ENCODE data around the gene SRPX. TPM values are rescaled to one million over a fixed set of nuclear protein-coding genes. Genes with fewer than 3 reads are reported as not detected.

SRPX gene
- total RNA-seq, 2 donors from 2014 or later = 42.5 to 78.4 TPM

- no peak overlapping the region for H3K4me3 ChIP-seq
- DNase-seq (no peak), ATAC-seq (no peak)
- no peaks in the 10 kb centered on the region for H3K4me1 ChIP-seq
- intact Hi-C loops (cut with DNase I) = no loop called here
- WGBS, 2 donors = 57 to 59% methylated on average over 2 of the region's 2 CpGs
- H3K27ac ChIP-seq = no peak overlapping the region
- TF ChIP-seq POLR2A (IDR thresholded peaks at IDR 0.05) = no peak
- no peak for TF ChIP-seq CTCF (IDR thresholded peaks at IDR 0.05)
- no peaks in the 10 kb centered on the region for H3K36me3 ChIP-seq (replicated peaks in 1 of 2; ENCODE audit: insufficient read depth in 1 of 2, low read depth in 2 of 2)
- no peaks in the 10 kb centered on the region for H3K27me3 ChIP-seq
- H3K9me3 ChIP-seq = no peaks in the 10 kb centered on the region
These were observed 65.9 kb downstream of the SRPX start for GRCh38 chrX:38154818-38155217.

GRCh38 chrX:38154340-38154739 is 66.3 kb downstream of the SRPX start:
- no peak overlapping the region for H3K27ac ChIP-seq
- H3K27me3 ChIP-seq = no peaks in the 10 kb centered on the region
- DNase-seq = no peak
- H3K4me3 ChIP-seq = no peak overlapping the region
- no peak for TF ChIP-seq POLR2A (IDR thresholded peaks at IDR 0.05)
- TF ChIP-seq CTCF (IDR thresholded peaks at IDR 0.05) = no peak
- no peaks in the 10 kb centered on the region for H3K4me1 ChIP-seq
- no peak for ATAC-seq
- intact Hi-C loops (cut with DNase I) = no loop called here
- no peaks in the 10 kb centered on the region for H3K36me3 ChIP-seq (replicated peaks in 1 of 2; ENCODE audit: insufficient read depth in 1 of 2, low read depth in 2 of 2)
- no peaks in the 10 kb centered on the region for H3K9me3 ChIP-seq
- WGBS, 2 donors = 36 to 41% methylated on average over 5 of the region's 5 CpGs

GRCh38 chrX:38151441-38151840 is 69.2 kb downstream of the SRPX start:
- Histone ChIP-seq H3K4me1 (no peaks in the 10 kb centered on the region), H3K4me3 (no peak overlapping the region), H3K36me3 (replicated peaks in 1 of 2; ENCODE audit: insufficient read depth in 1 of 2, low read depth in 2 of 2) (no peaks in the 10 kb centered on the region), H3K9me3 (no peaks in the 10 kb centered on the region), H3K27ac (no peak overlapping the region), H3K27me3 (no peaks in the 10 kb centered on the region)
- ATAC-seq (no peak), DNase-seq (no peak)
- TF ChIP-seq POLR2A (IDR thresholded peaks at IDR 0.05) (no peak), CTCF (IDR thresholded peaks at IDR 0.05) (no peak)
- 71 to 76% methylated on average over 5 of the region's 5 CpGs for WGBS, 2 donors
- intact Hi-C loops (cut with DNase I) = no loop called here

GRCh38 chrX:38150993-38151392 is 69.7 kb downstream of the SRPX start:
- H3K4me1 ChIP-seq = no peaks in the 10 kb centered on the region
- H3K36me3 ChIP-seq (replicated peaks in 1 of 2; ENCODE audit: insufficient read depth in 1 of 2, low read depth in 2 of 2) = no peaks in the 10 kb centered on the region
- intact Hi-C loops (cut with DNase I) = no loop called here
- TF ChIP-seq POLR2A (IDR thresholded peaks at IDR 0.05) (no peak), CTCF (IDR thresholded peaks at IDR 0.05) (no peak)
- WGBS, 2 donors = 81 to 87% methylated on average over 4 of the region's 4 CpGs
- no peaks in the 10 kb centered on the region for H3K9me3 ChIP-seq
- H3K4me3 ChIP-seq = no peak overlapping the region
- no peaks in the 10 kb centered on the region for H3K27me3 ChIP-seq
- DNase-seq (no peak), ATAC-seq (no peak)
- H3K27ac ChIP-seq = no peak overlapping the region

- H3K27me3 ChIP-seq = no peaks in the 10 kb centered on the region
These were observed 71.7 kb downstream of the SRPX start for GRCh38 chrX:38149016-38149415.

More at GRCh38 chrX:38149016-38149415, 71.7 kb downstream of the SRPX start:
- Histone ChIP-seq H3K36me3 (replicated peaks in 1 of 2; ENCODE audit: insufficient read depth in 1 of 2, low read depth in 2 of 2) (no peaks in the 10 kb centered on the region), H3K9me3 (no peaks in the 10 kb centered on the region), H3K27ac (no peak overlapping the region), H3K4me3 (no peak overlapping the region), H3K4me1 (no peaks in the 10 kb centered on the region)
- TF ChIP-seq CTCF (IDR thresholded peaks at IDR 0.05) (no peak), POLR2A (IDR thresholded peaks at IDR 0.05) (no peak)
- 100% methylated on average over 2 of the region's 2 CpGs; no CpG with 5 or more reads in 1 of the 2 donors for WGBS, 2 donors
- ATAC-seq (no peak), DNase-seq (no peak)
- intact Hi-C loops (cut with DNase I) = no loop called here
